ENCODE data around the gene TEDC2.
A peak's percentile ranks its signal among the peaks of the same experiment; 100 is the strongest.

DNA sequence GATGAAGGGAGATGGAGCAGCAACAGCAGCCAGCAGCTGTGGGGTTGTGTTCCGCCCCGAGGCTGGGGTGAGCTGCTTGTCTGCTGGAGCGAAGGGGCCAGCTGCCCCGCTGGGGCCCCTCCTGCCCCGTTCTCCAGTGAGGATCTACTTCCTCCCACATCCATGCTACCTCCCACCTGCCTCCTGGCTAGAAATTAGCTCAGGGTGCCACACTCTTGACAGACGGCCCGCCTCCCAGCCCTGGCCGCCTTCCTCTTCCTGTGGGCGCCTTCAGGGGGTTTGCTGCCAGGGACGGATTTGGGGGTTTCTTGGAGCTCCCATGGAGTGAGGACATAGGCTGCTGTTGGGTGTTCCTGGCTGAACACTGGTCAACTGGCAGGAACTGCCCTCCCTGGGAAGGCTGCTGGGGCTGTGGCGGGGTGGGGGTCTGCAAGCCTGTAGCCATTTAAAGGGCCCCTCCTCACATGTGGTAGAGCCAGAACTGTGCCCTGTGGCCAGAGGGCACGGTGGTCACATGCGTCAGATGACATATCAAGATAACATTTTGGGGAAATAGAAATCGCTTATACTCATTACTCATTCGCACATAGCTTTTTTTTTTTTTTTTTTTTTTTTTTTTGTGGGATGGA is 28.1 kb downstream of the TEDC2 start:
- TF ChIP-seq GATA3 (IDR thresholded peaks at IDR 0.05; ENCODE audit: low read depth, low read length) (no peak), GATA2 (IDR thresholded peaks at IDR 0.05; ENCODE audit: low read depth, low read length) (peak; percentile 49)

Data from SH-SY5Y (cell line).